SK-N-SH treated with all-trans-retinoic acid at 6 μM for 48 hours (cell line): ENCODE data around the gene XPC.
A peak's percentile ranks its signal among the peaks of the same experiment; 100 is the strongest.

Experiments
- ATAC-seq: fragments of 200-7000 bp; cut with Tn5 transposase; 3 replicates; pipeline ENCODE4 v1.9.1; 2020; ENCODE audit warnings: mild to moderate bottlenecking, moderate library complexity
- ARNTL ChIP-seq: fragments of 450-650 bp; formaldehyde crosslinking; IDR thresholded peaks from 2 replicates; pipeline ENCODE4 v1.5.0; 2020; ENCODE audit warnings: low read depth, mild to moderate bottlenecking, moderate library complexity, borderline replicate concordance
- BACH2 ChIP-seq: fragments of 250-450 bp; sonication (Bioruptor Pico); IDR thresholded peaks from 2 replicates; pipeline ENCODE4 v1.9.0; 2021; ENCODE audit warnings: mild to moderate bottlenecking, borderline replicate concordance
- CREB5 ChIP-seq: fragments of 250-450 bp; sonication (Bioruptor Pico); IDR thresholded peaks from 2 replicates; pipeline ENCODE4 v1.5.1; 2020; ENCODE audit warnings: low read depth, mild to moderate bottlenecking, moderate library complexity
- CSRNP3 ChIP-seq: fragments of 250-450 bp; sonication (Bioruptor Pico); IDR thresholded peaks from 2 replicates; pipeline ENCODE4 v1.5.1; 2021; ENCODE audit warnings: mild to moderate bottlenecking, moderate library complexity
- GLIS3 ChIP-seq: fragments of 250-450 bp; sonication (Bioruptor Pico); IDR thresholded peaks from 2 replicates; pipeline ENCODE4 v1.5.0; 2020; ENCODE audit warnings: mild to moderate bottlenecking, moderate library complexity
- ISL1 ChIP-seq: fragments of 250-450 bp; sonication (Bioruptor Pico); IDR thresholded peaks from 2 replicates; pipeline ENCODE4 v2.1.2; 2022; ENCODE audit warnings: mild to moderate bottlenecking, moderate library complexity
- OSR1 ChIP-seq: fragments of 250-450 bp; sonication (Bioruptor Pico); IDR thresholded peaks from 2 replicates; pipeline ENCODE4 v1.8.0; 2022; ENCODE audit warnings: moderate library complexity, mild to moderate bottlenecking, inconsistent platforms
- PATZ1 ChIP-seq: fragments of 250-450 bp; sonication (Bioruptor Pico); IDR thresholded peaks from 2 replicates; pipeline ENCODE4 v1.8.0; 2020; ENCODE audit warnings: mild to moderate bottlenecking, moderate library complexity, borderline replicate concordance
- POU6F1 ChIP-seq: fragments of 250-450 bp; sonication (Bioruptor Pico); IDR thresholded peaks from 2 replicates; pipeline ENCODE4 v1.8.0; 2021; ENCODE audit warnings: low read depth, mild to moderate bottlenecking, moderate library complexity, borderline replicate concordance
- PPARA ChIP-seq: fragments of 250-450 bp; sonication (Bioruptor Pico); IDR thresholded peaks from 2 replicates; pipeline ENCODE4 v1.5.0; 2020; ENCODE audit warnings: mild to moderate bottlenecking, borderline replicate concordance
- SNAI2 ChIP-seq: fragments of 250-450 bp; sonication (Bioruptor Pico); IDR thresholded peaks from 2 replicates; pipeline ENCODE4 v1.5.0; 2020; ENCODE audit warnings: mild to moderate bottlenecking, moderate library complexity
- TOX ChIP-seq: fragments of 250-450 bp; sonication (Bioruptor Pico); IDR thresholded peaks from 2 replicates; pipeline ENCODE4 v1.8.0; 2021; ENCODE audit warnings: mild to moderate bottlenecking, moderate library complexity, borderline replicate concordance
- TSHZ2 ChIP-seq: fragments of 250-450 bp; sonication (Bioruptor Pico); IDR thresholded peaks from 2 replicates; pipeline ENCODE4 v1.5.0; 2020; ENCODE audit warnings: mild to moderate bottlenecking, moderate library complexity
- ZC3H10 ChIP-seq: fragments of 250-450 bp; sonication (Bioruptor Pico); IDR thresholded peaks from 2 replicates; pipeline ENCODE4 v1.5.1; 2021; ENCODE audit warnings: mild to moderate bottlenecking, moderate library complexity
- ZFP3 ChIP-seq: fragments of 250-450 bp; sonication (Bioruptor Pico); IDR thresholded peaks from 2 replicates; pipeline ENCODE4 v1.5.0; 2020; ENCODE audit warnings: mild to moderate bottlenecking, moderate library complexity
- ZFP30 ChIP-seq: fragments of 450-650 bp; formaldehyde crosslinking; IDR thresholded peaks from 2 replicates; pipeline ENCODE4 v1.5.0; 2022; ENCODE audit warnings: mild to moderate bottlenecking, moderate library complexity
- ZNF565 ChIP-seq: fragments of 450-650 bp; formaldehyde crosslinking; conservative IDR thresholded peaks from 2 replicates; pipeline ENCODE4 v1.5.0; 2020; ENCODE audit warnings: low read depth, mild to moderate bottlenecking, moderate library complexity
- ZNF70 ChIP-seq: fragments of 450-650 bp; formaldehyde crosslinking; IDR thresholded peaks from 2 replicates; pipeline ENCODE4 v1.5.0; 2020; ENCODE audit warnings: mild to moderate bottlenecking, moderate library complexity
- ZNF8 ChIP-seq: fragments of 450-650 bp; formaldehyde crosslinking; IDR thresholded peaks from 2 replicates; pipeline ENCODE4 v1.5.0; 2020; ENCODE audit warnings: mild to moderate bottlenecking, moderate library complexity

XPC gene

GRCh38 chr3:14177580-14178246 lies 688 bp downstream of the XPC start:
- peak; percentile 55 for ATAC-seq
- TF ChIP-seq POU6F1 (CRISPR knock-in tag) = no peak
- no peak for TF ChIP-seq ZNF8 (CRISPR knock-in tag)
- no peak for TF ChIP-seq CREB5 (CRISPR knock-in tag)
- no peak for TF ChIP-seq GLIS3 (CRISPR knock-in tag)
- TF ChIP-seq SNAI2 (CRISPR knock-in tag) = no peak
- no peak for TF ChIP-seq TSHZ2 (CRISPR knock-in tag)
- TF ChIP-seq ZFP30 (CRISPR knock-in tag) = no peak
- TF ChIP-seq PPARA (CRISPR knock-in tag) = no peak

GRCh38 chr3:14175383-14176037 lies 2.9 kb downstream of the XPC start:
- no peak for ATAC-seq
- no peak for TF ChIP-seq ARNTL (CRISPR knock-in tag)
- TF ChIP-seq PATZ1 = no peak
- no peak for TF ChIP-seq ZNF70 (CRISPR knock-in tag)
- no peak for TF ChIP-seq ISL1 (CRISPR knock-in tag)
- no peak for TF ChIP-seq ZC3H10 (CRISPR knock-in tag)
- TF ChIP-seq PPARA (CRISPR knock-in tag) = no peak
- TF ChIP-seq OSR1 (CRISPR knock-in tag) = no peak
- TF ChIP-seq ZFP30 (CRISPR knock-in tag) = no peak
- no peak for TF ChIP-seq ZNF565 (CRISPR knock-in tag)
- TF ChIP-seq SNAI2 (CRISPR knock-in tag) = no peak
- TF ChIP-seq TOX (CRISPR knock-in tag) = no peak
- TF ChIP-seq ZFP3 = no peak
- no peak for TF ChIP-seq CSRNP3
- no peak for TF ChIP-seq BACH2 (CRISPR knock-in tag)

GRCh38 chr3:14174483-14174882 lies 3.9 kb downstream of the XPC start:
- TF ChIP-seq ZNF8 (CRISPR knock-in tag) (no peak), CSRNP3 (no peak), ZFP3 (no peak), TOX (CRISPR knock-in tag) (no peak)
- ATAC-seq = no peak
